ENCODE data around the gene IL36RN. TPM values are rescaled to one million over a fixed set of nuclear protein-coding genes. Genes with fewer than 3 reads are reported as not detected.

IL36RN gene
- total RNA-seq, 4 donors from 2014 or later: 0.93 to 1.7 TPM; not detected in 2

DNA sequence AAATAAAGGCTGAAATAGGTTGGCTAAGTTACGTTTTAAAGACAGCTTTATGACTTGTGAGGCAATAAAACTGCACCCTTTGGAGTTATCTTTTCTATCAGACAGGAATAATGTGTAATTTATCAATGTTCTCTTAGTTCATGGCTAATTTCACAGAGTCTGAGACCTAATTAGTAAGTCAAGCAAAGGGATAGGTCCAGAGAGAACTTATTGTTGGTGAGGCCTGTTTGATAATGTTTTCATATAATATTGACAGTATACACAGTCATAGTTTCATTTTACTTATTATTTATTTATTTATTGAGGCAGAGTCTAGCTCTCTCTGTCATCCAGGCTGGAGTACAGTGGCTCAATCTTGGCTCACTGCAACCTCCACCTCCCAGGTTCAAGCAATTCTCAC is 1.9 kb upstream of the IL36RN start:
- Histone ChIP-seq H3K36me3 (no peaks in the 10 kb centered on the region), H3K27me3 (peaks cover 9% of the 10 kb centered on the region), H3K4me1 (no peaks in the 10 kb centered on the region), H3K27ac (no peak overlapping the region), H3K9me3 (peaks cover 0 to 9% (median 0%) of the 10 kb centered on the region in 3 donors), H3K4me3 (no peak overlapping the region)
- ATAC-seq: no peak
- WGBS, 2 donors (ENCODE audit: low coverage in 1 of 2): 66 to 70% methylated on average over 1 of the region's 1 CpG
- no peak for TF ChIP-seq EP300 (IDR thresholded peaks at IDR 0.05)
- no peak for TF ChIP-seq POLR2AphosphoS5 (IDR thresholded peaks at IDR 0.05)
- no peak for TF ChIP-seq POLR2A (IDR thresholded peaks at IDR 0.05)
- TF ChIP-seq, protein P1, sequence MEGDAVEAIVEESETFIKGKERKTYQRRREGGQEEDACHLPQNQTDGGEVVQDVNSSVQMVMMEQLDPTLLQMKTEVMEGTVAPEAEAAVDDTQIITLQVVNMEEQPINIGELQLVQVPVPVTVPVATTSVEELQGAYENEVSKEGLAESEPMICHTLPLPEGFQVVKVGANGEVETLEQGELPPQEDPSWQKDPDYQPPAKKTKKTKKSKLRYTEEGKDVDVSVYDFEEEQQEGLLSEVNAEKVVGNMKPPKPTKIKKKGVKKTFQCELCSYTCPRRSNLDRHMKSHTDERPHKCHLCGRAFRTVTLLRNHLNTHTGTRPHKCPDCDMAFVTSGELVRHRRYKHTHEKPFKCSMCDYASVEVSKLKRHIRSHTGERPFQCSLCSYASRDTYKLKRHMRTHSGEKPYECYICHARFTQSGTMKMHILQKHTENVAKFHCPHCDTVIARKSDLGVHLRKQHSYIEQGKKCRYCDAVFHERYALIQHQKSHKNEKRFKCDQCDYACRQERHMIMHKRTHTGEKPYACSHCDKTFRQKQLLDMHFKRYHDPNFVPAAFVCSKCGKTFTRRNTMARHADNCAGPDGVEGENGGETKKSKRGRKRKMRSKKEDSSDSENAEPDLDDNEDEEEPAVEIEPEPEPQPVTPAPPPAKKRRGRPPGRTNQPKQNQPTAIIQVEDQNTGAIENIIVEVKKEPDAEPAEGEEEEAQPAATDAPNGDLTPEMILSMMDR (IDR thresholded peaks at IDR 0.05): no peak

DNA sequence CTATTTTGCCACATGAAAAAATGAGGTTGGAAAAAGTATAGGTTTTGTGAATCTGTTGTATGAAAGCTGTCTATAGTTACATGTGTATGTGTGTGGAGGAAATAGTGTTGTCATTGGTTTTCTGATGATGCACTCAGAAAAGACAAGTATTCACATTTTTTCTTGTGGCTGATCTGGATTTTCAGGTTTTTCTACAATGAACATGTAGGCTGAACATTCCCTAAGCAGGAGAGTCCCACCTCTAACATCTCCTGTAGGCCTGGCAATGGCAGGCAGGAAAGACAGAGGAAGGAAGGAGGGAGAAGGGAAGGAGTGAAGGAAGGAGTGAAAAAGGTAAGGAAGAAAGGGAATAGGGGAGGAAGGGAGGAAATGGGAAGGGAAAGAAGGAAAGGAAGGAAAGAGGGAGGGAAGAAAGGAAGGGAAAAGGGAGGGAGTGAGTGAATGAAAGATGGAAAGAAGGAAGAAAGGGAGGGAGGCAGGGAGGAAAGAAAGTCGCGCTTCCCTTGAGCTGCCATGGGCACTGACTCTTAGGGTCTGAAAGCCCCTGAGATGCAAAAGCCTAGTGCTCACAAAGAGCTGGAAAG is 495 bp upstream of the IL36RN start:
- Histone ChIP-seq H3K4me3 (no peak overlapping the region), H3K4me1 (no peaks in the 10 kb centered on the region), H3K36me3 (no peaks in the 10 kb centered on the region), H3K27me3 (peaks cover 17% of the 10 kb centered on the region), H3K27ac (no peak overlapping the region), H3K9me3 (peaks cover 0 to 9% (median 0%) of the 10 kb centered on the region in 3 donors)
- WGBS, 2 donors (ENCODE audit: low coverage in 1 of 2): 42 to 63% methylated on average over 2 of the region's 2 CpGs
- ATAC-seq: no peak
- TF ChIP-seq POLR2AphosphoS5 (IDR thresholded peaks at IDR 0.05): no peak
- no peak for TF ChIP-seq EP300 (IDR thresholded peaks at IDR 0.05)
- TF ChIP-seq POLR2A (IDR thresholded peaks at IDR 0.05): no peak
- TF ChIP-seq, protein P1 (IDR thresholded peaks at IDR 0.05): no peak

DNA sequence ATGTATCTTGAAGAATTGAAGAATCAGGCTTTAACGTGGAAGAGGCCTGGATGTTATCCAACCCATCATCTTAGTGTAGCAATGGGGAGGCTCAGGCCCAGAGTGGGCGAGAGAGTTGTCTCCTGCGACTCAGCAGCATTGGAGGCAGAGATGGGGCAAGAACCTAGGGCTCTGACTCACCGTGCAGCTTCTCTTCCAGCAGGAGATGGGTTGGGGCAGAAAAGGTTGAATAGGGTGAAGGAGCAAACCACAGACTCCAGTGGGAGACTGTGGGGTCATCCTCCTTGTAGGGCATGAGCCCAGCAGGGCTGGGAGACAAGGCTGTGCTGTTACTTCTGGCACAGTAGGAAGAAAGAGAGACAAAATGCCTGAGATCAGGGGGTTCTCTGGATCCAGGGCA is 1.4 kb downstream of the IL36RN start:
- TF ChIP-seq POLR2AphosphoS5 (IDR thresholded peaks at IDR 0.05) (no peak), POLR2A (IDR thresholded peaks at IDR 0.05) (no peak), EP300 (IDR thresholded peaks at IDR 0.05) (no peak)
- TF ChIP-seq, protein P1 (IDR thresholded peaks at IDR 0.05): no peak
- peaks cover 17% of the 10 kb centered on the region for H3K27me3 ChIP-seq
- H3K4me1 ChIP-seq: no peaks in the 10 kb centered on the region
- ATAC-seq: no peak
- H3K36me3 ChIP-seq: no peaks in the 10 kb centered on the region
- 67 to 69% methylated on average over 3 to 4 of the region's 4 CpGs for WGBS, 2 donors (ENCODE audit: low coverage in 1 of 2)
- peaks cover 0 to 6% (median 0%) of the 10 kb centered on the region in 3 donors for H3K9me3 ChIP-seq
- H3K4me3 ChIP-seq: no peak overlapping the region
- H3K27ac ChIP-seq: no peak overlapping the region

DNA sequence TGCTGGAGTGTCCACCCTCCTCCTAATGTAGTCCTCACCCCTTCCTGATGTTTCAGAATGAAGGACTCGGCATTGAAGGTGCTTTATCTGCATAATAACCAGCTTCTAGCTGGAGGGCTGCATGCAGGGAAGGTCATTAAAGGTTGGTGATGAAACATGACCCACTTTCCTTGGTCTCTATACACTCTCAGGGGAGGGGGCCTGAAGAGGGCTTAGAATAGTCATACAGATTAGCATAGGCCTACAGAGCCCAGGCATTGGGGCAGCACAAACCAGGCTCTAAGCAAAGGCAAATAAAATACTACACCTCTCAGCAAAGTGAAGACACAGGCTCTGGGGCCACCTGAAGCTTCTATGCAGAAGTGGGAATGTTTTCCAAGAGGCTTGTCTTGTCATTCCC is 1.8 kb downstream of the IL36RN start:
- no peak for ATAC-seq
- WGBS, 2 donors (ENCODE audit: low coverage in 1 of 2): 38% methylated on average over 1 of the region's 1 CpG; no CpG with 5 or more reads in 1 of the 2 donors

More for the DNA sequence above, 1.8 kb downstream of the IL36RN start:
- H3K27ac ChIP-seq: no peak overlapping the region
- peaks cover 17% of the 10 kb centered on the region for H3K27me3 ChIP-seq
- H3K36me3 ChIP-seq: no peaks in the 10 kb centered on the region
- H3K9me3 ChIP-seq: peaks cover 0 to 6% (median 0%) of the 10 kb centered on the region in 3 donors
- no peaks in the 10 kb centered on the region for H3K4me1 ChIP-seq
- no peak overlapping the region for H3K4me3 ChIP-seq
- TF ChIP-seq, protein P1 (IDR thresholded peaks at IDR 0.05): no peak
- TF ChIP-seq POLR2AphosphoS5 (IDR thresholded peaks at IDR 0.05) (no peak), POLR2A (IDR thresholded peaks at IDR 0.05) (no peak), EP300 (IDR thresholded peaks at IDR 0.05) (no peak)
